GM19452 (cell line): ENCODE measurements around the gene NRG3.

ENCODE experiments used
- ATAC-seq: cut with Tn5 transposase; IDR thresholded peaks from one replicate; pipeline ENCODE4 v1.9.1; 2021; ENCODE audit not compliant: unreplicated experiment

Gene NRG3

DNA sequence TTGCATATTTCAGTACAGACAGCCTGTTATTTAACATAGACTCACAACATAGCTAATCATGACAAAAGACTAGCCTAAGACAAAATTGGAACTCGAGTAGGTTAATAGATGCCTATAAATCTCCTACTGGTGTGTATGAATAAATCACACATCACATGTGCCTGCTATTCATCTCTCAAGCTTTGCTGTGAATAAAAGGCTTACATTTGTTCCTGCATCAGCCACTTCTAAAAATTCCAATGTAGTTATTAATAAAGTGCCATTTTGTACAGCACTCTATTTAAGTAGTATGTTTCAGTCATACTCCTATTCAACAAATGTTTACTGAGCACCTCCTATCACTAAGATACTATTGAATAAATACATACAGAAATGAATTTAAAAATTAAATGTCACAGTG is 486.3 kb downstream of the NRG3 start:
- no peak for ATAC-seq

- ATAC-seq = no peak
These were observed 502.6 kb downstream of the NRG3 start for GRCh38 chr10:82377608-82378007.

GRCh38 chr10:82378146-82378545 is 503.2 kb downstream of the NRG3 start:
- ATAC-seq = no peak

DNA sequence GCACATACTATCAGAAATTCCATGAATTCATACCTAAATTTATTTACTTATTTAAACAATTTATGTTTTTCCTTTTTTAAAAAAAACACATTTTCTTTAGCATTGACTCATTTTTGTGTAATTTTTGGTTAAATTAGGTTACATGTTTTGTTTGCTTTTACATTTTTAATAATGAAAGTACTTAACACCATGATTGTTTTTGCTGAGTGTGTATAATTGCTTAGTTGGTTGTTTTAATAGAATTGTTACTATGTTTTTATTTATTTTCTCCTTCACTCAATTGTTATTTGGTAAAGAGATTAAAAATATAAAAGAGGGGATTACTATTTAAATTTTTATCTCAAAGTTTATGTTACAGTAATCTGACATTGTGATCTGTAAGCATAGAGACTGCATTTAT is 508.4 kb downstream of the NRG3 start:
- no peak for ATAC-seq

GRCh38 chr10:82390866-82391658 is 516.1 kb downstream of the NRG3 start:
- no peak for ATAC-seq

DNA sequence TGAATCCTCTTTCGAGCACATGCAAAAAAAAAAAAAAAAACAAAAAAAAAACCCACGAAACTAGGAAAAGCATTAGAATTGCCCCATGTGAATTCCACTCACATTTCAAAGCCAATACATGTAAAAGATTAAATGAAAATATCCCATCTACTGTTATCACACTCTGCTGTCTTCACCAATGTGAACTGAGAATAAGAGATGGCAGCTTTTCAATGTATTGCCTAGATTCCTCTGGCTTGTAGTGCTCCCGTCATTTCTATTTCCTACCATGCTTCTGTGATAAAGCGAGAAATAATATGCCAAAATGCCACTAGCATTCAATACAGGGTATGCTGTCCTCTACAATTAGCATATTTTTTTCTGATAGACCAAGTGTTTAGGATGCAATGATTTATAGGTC is 517.0 kb downstream of the NRG3 start:
- no peak for ATAC-seq

- ATAC-seq = no peak
These were observed 517.5 kb downstream of the NRG3 start for GRCh38 chr10:82392533-82392932.

DNA sequence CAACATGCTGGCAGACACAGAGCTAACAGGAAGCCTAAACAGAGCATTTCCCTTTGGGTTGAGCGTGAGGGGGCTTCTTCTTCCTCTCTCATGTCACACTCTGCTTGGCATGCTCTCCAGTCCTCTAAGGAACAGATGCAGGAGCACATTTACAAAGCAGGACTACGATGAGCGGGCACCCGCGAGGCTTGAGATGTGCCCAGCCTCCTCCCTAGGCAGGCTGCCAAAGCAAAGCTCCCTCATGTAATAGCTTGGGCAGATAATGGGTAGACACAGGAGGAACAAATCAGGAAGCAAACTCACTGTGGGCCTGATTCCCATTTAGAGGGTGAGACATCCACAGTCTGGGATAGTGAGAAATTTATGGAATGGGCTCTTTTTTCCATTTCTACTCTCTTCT is 519.1 kb downstream of the NRG3 start:
- no peak for ATAC-seq

DNA sequence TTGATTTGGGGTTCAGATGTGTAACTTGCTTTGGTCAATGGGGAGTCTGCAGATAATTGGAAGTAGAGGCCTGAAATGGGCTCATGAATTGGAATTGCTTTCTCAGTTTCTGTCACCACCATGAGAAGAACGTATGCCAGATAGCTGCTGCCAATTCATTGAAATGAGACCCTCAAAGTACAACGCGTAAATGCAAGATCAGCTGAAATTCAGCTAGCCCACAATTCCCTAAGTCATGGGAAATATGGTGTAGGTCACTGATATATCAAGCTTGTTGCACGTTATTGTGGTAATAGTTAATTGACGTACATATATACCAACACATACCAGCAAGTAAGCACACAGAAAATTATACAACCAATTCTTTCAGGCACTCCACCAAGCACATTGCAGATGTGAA is 520.0 kb downstream of the NRG3 start:
- no peak for ATAC-seq

DNA sequence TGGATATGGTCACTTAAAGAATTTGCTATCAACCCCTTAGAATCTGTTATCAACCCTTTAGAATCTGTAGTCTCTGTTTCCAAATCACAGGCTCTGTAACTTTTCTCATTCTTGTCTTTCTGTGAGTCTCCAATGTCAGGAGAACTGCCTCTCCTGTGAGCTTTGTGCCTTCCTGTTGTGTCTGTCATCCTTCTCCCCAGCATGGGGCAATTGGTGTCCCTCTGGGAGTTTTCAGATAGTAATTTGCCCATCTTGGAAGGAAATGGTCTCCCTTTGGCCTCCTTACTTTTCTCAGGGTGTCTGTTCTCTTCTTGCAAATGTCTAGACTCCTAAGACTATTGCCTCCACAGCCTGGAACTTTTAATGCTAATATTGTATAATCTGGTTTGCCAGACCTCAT is 521.9 kb downstream of the NRG3 start:
- no peak for ATAC-seq

GRCh38 chr10:82397854-82398253 is 522.9 kb downstream of the NRG3 start:
- no peak for ATAC-seq

- no peak for ATAC-seq
These were observed 524.9 kb downstream of the NRG3 start for GRCh38 chr10:82399850-82400249.

DNA sequence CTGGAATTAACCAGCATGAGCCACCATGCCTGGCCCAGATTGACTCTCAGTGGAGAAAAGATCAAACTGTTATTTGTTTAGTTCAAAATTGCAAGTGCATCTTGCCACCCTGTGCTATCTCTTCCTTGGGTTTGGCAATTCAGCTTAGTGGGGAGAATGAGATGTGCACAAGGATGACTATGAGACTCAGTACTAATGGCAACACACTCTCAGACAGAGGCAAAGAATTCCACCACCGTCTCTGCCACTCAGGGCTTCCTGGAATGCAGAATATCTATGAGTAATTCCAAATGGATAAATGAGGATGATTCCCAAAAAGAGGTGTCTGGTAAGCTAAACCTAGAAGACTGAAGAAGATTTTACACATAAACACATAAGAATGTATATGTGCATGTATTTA is 525.8 kb downstream of the NRG3 start:
- ATAC-seq = no peak

- no peak for ATAC-seq
These were observed 528.0 kb downstream of the NRG3 start for GRCh38 chr10:82402906-82403401.

DNA sequence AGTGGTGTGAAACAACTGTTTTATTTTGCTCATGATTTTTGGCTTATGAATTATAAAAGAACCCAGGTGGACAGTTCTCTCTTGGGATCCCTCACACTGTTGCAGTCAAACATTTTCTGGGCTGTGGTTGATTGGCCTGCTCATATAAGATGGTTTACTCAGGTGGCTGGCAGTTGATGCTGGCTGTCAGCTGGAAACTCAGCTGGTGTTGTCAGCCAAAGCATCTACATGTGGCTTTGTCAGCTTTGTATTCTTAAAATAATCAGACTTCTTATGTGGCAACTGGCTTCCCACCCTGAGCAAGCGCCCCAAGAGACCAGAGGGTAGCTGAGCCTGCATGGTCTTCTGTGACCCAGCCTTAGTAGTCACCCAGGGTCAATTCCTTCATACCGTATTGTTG is 534.7 kb downstream of the NRG3 start:
- no peak for ATAC-seq

DNA sequence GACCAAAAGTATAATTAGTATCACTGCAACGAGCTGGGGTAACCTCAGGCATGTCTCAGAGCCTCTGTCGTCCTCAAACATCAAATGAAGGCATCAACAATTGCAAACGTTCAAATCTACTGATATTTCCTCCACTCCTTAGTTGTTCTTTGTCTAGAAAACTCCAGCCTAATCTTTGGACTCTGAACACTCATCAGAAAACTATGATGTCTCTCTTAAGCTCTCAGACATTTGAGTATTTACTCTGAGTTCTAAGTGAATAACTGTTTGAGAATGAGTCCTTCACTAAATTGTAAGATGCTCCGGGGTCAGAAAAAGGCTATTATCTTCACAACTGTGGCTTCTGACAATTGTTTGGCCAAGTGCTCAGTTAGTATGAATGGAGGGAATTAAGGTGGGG is 536.4 kb downstream of the NRG3 start:
- ATAC-seq = no peak

GRCh38 chr10:82420001-82420400 is 545.0 kb downstream of the NRG3 start:
- no peak for ATAC-seq

DNA sequence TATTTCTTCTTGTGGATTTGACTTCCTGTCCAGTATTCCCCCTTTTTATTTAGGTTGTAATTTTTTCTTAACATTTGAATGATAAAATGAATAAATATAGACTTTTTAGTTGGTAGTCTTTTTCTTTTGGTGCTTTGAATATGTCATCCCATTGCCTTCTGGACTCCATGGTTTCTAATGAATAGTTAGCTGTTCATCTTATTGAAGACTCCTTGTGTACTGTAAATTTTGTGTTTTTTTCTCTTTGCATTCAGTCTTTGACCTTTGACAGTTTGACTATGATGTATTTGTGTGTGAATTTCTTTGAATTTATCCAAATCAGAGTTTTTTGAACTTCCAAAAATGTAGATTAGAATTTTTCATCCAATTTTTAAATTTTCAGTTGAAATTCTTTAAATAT is 554.3 kb downstream of the NRG3 start:
- ATAC-seq = no peak

GRCh38 chr10:82438277-82438676 is 563.3 kb downstream of the NRG3 start:
- ATAC-seq = no peak

GRCh38 chr10:82440775-82441174 is 565.8 kb downstream of the NRG3 start:
- ATAC-seq = no peak

GRCh38 chr10:82452046-82452445 is 577.1 kb downstream of the NRG3 start:
- ATAC-seq = no peak

GRCh38 chr10:82452676-82453075 is 577.7 kb downstream of the NRG3 start:
- no peak for ATAC-seq

- ATAC-seq = no peak
These were observed 578.8 kb downstream of the NRG3 start for GRCh38 chr10:82453678-82454293.
